ENCODE measurements around the gene ABHD6.
"Not testable (repeated sequence)": the region's sequence is repeated elsewhere in the genome, so short reads cannot be mapped to it uniquely, and the experiment has no call there.

The ABHD6 gene

GRCh38 chr3:58238830-58239229, 1.2 kb downstream of the ABHD6 start:
- H3K4me1 Mint-ChIP-seq: peaks cover 15% of the 10 kb centered on the region
- H3K27me3 Mint-ChIP-seq: peaks cover 43% of the 10 kb centered on the region
- no peak for DNase-seq
- H3K4me3 Mint-ChIP-seq: peak overlapping the region; percentile 87
- no peaks in the 10 kb centered on the region for H3K36me3 Mint-ChIP-seq
- no peaks in the 10 kb centered on the region for H3K9me3 Mint-ChIP-seq
- no peak overlapping the region for H3K27ac Mint-ChIP-seq
- CTCF ChIA-PET: interaction anchor here (1.6 to 3.0 kb wide), 5 partner anchors 60 to 253 kb away, joined by 3 to 14 read pairs (median 4); partner anchors contain the start of genes HTD2, KCTD6 and RPP14

GRCh38 chr3:58241306-58242044, 3.9 kb downstream of the ABHD6 start:
- CTCF ChIA-PET: interaction anchor here (1.0 to 1.3 kb wide), 4 partner anchors 24 to 64 kb away, joined by 3 to 6 read pairs (median 4); partner anchors contain the start of genes HTD2 and RPP14
- H3K4me3 Mint-ChIP-seq: no peak overlapping the region

GRCh38 chr3:58242340-58242739, 4.7 kb downstream of the ABHD6 start:
- Mint-ChIP-seq H3K4me3 (no peak overlapping the region), H3K27me3 (peaks cover 19% of the 10 kb centered on the region), H3K4me1 (peaks cover 9% of the 10 kb centered on the region), H3K36me3 (no peaks in the 10 kb centered on the region), H3K27ac (no peak overlapping the region), H3K9me3 (no peaks in the 10 kb centered on the region)
- CTCF ChIA-PET: interaction anchor here (1.0 to 1.3 kb wide), 3 partner anchors 25 to 64 kb away, joined by 3 to 6 read pairs (median 5); partner anchors contain the start of genes HTD2 and RPP14
- DNase-seq: no peak

More at GRCh38 chr3:58241306-58242044, 3.9 kb downstream of the ABHD6 start:
- Mint-ChIP-seq H3K27me3 (peaks cover 26% of the 10 kb centered on the region), H3K27ac (no peak overlapping the region), H3K9me3 (no peaks in the 10 kb centered on the region), H3K36me3 (no peaks in the 10 kb centered on the region), H3K4me1 (peaks cover 15% of the 10 kb centered on the region)
- no peak for DNase-seq

- not testable (repeated sequence) for H3K9me3 Mint-ChIP-seq, H3K27ac Mint-ChIP-seq, H3K36me3 Mint-ChIP-seq, DNase-seq, H3K4me3 Mint-ChIP-seq, H3K4me1 Mint-ChIP-seq
- peaks cover 18% of the 10 kb centered on the region for H3K27me3 Mint-ChIP-seq
- CTCF ChIA-PET: interaction anchor here (1.0 kb wide), 1 partner anchor 63 kb away, joined by 3 read pairs; the partner anchor contains the start of genes HTD2 and RPP14
Measured at GRCh38 chr3:58242860-58243259, 5.3 kb downstream of the ABHD6 start.

- peaks cover 2% of the 10 kb centered on the region for H3K4me1 Mint-ChIP-seq
- no peaks in the 10 kb centered on the region for H3K9me3 Mint-ChIP-seq
- CTCF ChIA-PET: no interaction called here
Measured at GRCh38 chr3:58243976-58244585, 6.5 kb downstream of the ABHD6 start.

GRCh38 chr3:58246148-58247047, 8.8 kb downstream of the ABHD6 start:
- Mint-ChIP-seq H3K27me3 (peaks cover 3% of the 10 kb centered on the region), H3K36me3 (no peaks in the 10 kb centered on the region), H3K4me1 (no peaks in the 10 kb centered on the region), H3K4me3 (no peak overlapping the region), H3K9me3 (no peaks in the 10 kb centered on the region), H3K27ac (no peak overlapping the region)
- CTCF ChIA-PET: no interaction called here
- no peak for DNase-seq

More at GRCh38 chr3:58243976-58244585, 6.5 kb downstream of the ABHD6 start:
- no peak overlapping the region for H3K4me3 Mint-ChIP-seq
- peaks cover 8% of the 10 kb centered on the region for H3K27me3 Mint-ChIP-seq
- no peak for DNase-seq
- no peak overlapping the region for H3K27ac Mint-ChIP-seq
- no peaks in the 10 kb centered on the region for H3K36me3 Mint-ChIP-seq

- DNase-seq: no peak
Measured at GRCh38 chr3:58249358-58250092, 11.9 kb downstream of the ABHD6 start.

GRCh38 chr3:58250093-58250707, 12.6 kb downstream of the ABHD6 start:
- Mint-ChIP-seq H3K9me3 (no peaks in the 10 kb centered on the region), H3K36me3 (no peaks in the 10 kb centered on the region), H3K27me3 (peaks cover 3% of the 10 kb centered on the region), H3K4me3 (no peak overlapping the region), H3K4me1 (no peaks in the 10 kb centered on the region), H3K27ac (no peak overlapping the region)
- DNase-seq: no peak
- CTCF ChIA-PET: no interaction called here

More at GRCh38 chr3:58249358-58250092, 11.9 kb downstream of the ABHD6 start:
- peaks cover 3% of the 10 kb centered on the region for H3K27me3 Mint-ChIP-seq
- H3K9me3 Mint-ChIP-seq: no peaks in the 10 kb centered on the region
- H3K36me3 Mint-ChIP-seq: no peaks in the 10 kb centered on the region
- no peak overlapping the region for H3K4me3 Mint-ChIP-seq
- CTCF ChIA-PET: no interaction called here
- no peaks in the 10 kb centered on the region for H3K4me1 Mint-ChIP-seq
- H3K27ac Mint-ChIP-seq: no peak overlapping the region

GRCh38 chr3:58251631-58252035, 14.0 kb downstream of the ABHD6 start:
- Mint-ChIP-seq H3K27ac (no peak overlapping the region), H3K36me3 (no peaks in the 10 kb centered on the region), H3K27me3 (peaks cover 3% of the 10 kb centered on the region), H3K4me3 (no peak overlapping the region), H3K4me1 (no peaks in the 10 kb centered on the region), H3K9me3 (no peaks in the 10 kb centered on the region)
- no peak for DNase-seq
- CTCF ChIA-PET: no interaction called here

- Mint-ChIP-seq H3K27ac (no peak overlapping the region), H3K36me3 (no peaks in the 10 kb centered on the region), H3K27me3 (peaks cover 3% of the 10 kb centered on the region), H3K9me3 (no peaks in the 10 kb centered on the region), H3K4me3 (no peak overlapping the region), H3K4me1 (no peaks in the 10 kb centered on the region)
- DNase-seq: no peak
- CTCF ChIA-PET: no interaction called here
Measured at GRCh38 chr3:58254144-58254543, 16.6 kb downstream of the ABHD6 start.

- no peaks in the 10 kb centered on the region for H3K27me3 Mint-ChIP-seq
- no peaks in the 10 kb centered on the region for H3K9me3 Mint-ChIP-seq
- no peaks in the 10 kb centered on the region for H3K4me1 Mint-ChIP-seq
- no peak overlapping the region for H3K4me3 Mint-ChIP-seq
- no peaks in the 10 kb centered on the region for H3K36me3 Mint-ChIP-seq
- CTCF ChIA-PET: no interaction called here
- H3K27ac Mint-ChIP-seq: no peak overlapping the region
- DNase-seq: no peak
Measured at GRCh38 chr3:58256061-58256460, 18.5 kb downstream of the ABHD6 start.

- CTCF ChIA-PET: no interaction called here
- H3K36me3 Mint-ChIP-seq: no peaks in the 10 kb centered on the region
- no peaks in the 10 kb centered on the region for H3K9me3 Mint-ChIP-seq
- no peak overlapping the region for H3K4me3 Mint-ChIP-seq
- no peaks in the 10 kb centered on the region for H3K4me1 Mint-ChIP-seq
- DNase-seq: no peak
- H3K27me3 Mint-ChIP-seq: no peaks in the 10 kb centered on the region
- H3K27ac Mint-ChIP-seq: no peak overlapping the region
Measured at GRCh38 chr3:58256511-58256910, 18.9 kb downstream of the ABHD6 start.

GRCh38 chr3:58258392-58259055, 20.9 kb downstream of the ABHD6 start:
- no peak for DNase-seq
- H3K27me3 Mint-ChIP-seq: no peaks in the 10 kb centered on the region
- H3K27ac Mint-ChIP-seq: no peak overlapping the region
- no peak overlapping the region for H3K4me3 Mint-ChIP-seq
- no peaks in the 10 kb centered on the region for H3K4me1 Mint-ChIP-seq
- no peaks in the 10 kb centered on the region for H3K36me3 Mint-ChIP-seq
- CTCF ChIA-PET: interaction anchor here (1.4 kb wide), 1 partner anchor 12 kb away, joined by 5 read pairs; no protein-coding TSS in a partner anchor
- no peaks in the 10 kb centered on the region for H3K9me3 Mint-ChIP-seq

All from activated naive CD4-positive, alpha-beta T cell treated with anti-CD3 and anti-CD28 coated beads, Interleukin-2, amount 10 ng/mL, durations not matched to agents 7 days and 5 days (primary cell).